Dedifferentiated amniotic fluid mesenchymal stem cell (primary cell): ENCODE results near the gene ZNF554.
"Not testable (repeated sequence)": the region's sequence is repeated elsewhere in the genome, so short reads cannot be mapped to it uniquely, and the experiment has no call there.

Experiments used
- DNase-seq: peaks from one replicate; pipeline ENCODE4 v3.0.0-alpha.2; 2016; ENCODE audit errors: extremely low spot score

The ZNF554 gene

GRCh38 chr19:2867025-2867991 is 47.6 kb downstream of the ZNF554 start, which contains the start of gene ZNF556:
Gene ZNF556, plus strand, starts transcription at chr19:2867335. Its CDS starts 87 bp downstream, at chr19:2867422.
- DNase-seq = no peak

GRCh38 chr19:2869618-2870017 is 50.0 kb downstream of the ZNF554 start:
- no peak for DNase-seq

DNA sequence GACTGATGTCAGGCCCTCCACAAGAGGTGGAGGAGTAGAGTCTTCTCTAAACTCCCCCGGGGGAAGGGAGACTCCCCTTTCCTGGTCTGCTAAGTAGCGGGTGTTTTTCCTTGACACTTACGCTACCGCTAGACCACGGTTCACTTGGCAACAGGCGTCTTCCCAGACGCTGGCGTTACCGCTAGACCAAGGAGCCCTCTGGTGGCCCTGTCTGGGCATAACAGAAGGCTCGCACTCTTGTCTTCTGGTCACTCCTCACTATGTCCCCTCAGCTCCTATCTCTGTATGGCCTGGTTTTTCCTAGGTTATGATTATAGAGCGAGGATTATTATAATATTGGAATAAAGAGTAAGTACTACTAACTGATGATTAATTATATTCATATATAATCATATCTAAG is 52.5 kb downstream of the ZNF554 start:
- DNase-seq = not testable (repeated sequence)

- no peak for DNase-seq
Measured at GRCh38 chr19:2877398-2878331, 58.0 kb downstream of the ZNF554 start.

DNA sequence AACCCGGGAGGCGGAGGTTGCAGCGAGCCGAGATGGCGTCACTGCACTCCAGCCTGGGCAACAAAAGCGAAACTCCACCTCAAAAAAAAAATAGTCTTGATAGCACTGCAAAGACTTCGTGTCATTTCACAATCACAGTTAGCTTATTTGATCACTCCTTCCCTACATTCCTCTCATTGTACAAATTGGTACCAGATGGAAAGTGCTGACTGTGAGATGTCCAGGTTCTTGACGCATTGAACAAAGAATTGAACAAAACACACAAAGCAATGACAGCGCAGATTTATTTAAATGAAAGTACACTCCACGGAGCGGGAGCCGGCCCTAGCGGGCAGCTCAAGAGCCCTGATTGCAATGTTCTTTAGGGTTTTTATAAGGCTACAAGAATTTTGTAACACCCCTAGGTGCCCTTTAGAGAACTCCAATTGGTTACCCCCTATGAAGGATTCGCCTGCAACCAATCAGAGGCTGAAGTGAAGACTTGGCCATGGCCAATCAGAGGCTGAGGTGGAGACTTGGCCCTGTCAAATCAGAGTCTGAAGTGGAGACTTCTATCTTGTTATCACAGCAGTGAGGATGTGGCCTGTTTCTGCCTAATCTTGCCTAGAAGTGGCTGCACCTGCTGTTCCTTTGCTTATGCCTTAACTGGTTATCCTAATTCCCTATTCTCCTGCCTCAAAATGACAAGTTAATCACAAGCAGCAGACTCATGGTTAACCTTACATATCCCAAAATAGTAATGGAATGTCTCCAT is 64.2 kb downstream of the ZNF554 start:
- DNase-seq = no peak

DNA sequence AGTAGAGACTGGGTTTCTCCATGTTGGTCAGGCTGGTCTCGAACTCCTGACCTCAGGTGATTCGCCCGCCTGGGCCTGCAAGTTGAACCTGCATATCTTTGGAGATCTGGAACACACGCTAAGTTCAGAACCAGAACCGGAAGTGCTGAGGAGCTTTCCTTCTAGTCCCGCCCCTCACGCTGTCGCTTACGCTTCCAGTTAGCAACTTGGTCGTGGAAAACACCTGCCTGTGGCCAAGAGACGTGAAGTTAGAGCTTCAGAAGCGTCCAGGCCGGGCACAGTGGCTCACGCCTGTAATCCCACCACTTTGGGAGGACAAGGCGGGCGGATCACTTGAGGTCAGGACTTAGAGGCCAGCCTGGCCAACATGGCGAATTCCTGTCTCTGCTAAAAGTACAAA is 66.1 kb downstream of the ZNF554 start:
- DNase-seq = no peak
